Stimulated activated naive B cell treated with anti-CD40 and anti-IgM and Interleukin-4, amounts not matched to agents 10 μg/mL and 1 μg/mL and 100 μg/mL, for 72 hours (primary cell): ENCODE results near the gene EPGN.

ENCODE experiments used
- ATAC-seq, 2 donors: fragments of 150-1000 bp; cut with Tn5 transposase; replicated peaks; 2 replicates each; pipeline ENCODE4 v1.10.0; 2021; ENCODE audit warnings: moderate library complexity in 1 of 2
- DNase-seq: peaks from one replicate; pipeline ENCODE4 v3.0.0; 2021
- H3K27ac Mint-ChIP-seq: one replicate; pipeline ENCODE4 v1.8.0; 2022; ENCODE audit warnings: mild to moderate bottlenecking, mixed read lengths
- H3K27me3 Mint-ChIP-seq, 2 donors: one replicate each; pipeline ENCODE4 v1.8.0; 2022; ENCODE audit warnings: mixed read lengths in 2 of 2
- H3K36me3 Mint-ChIP-seq, 2 donors: one replicate each; pipeline ENCODE4 v1.8.0; 2022; ENCODE audit warnings: mixed read lengths in 2 of 2, mild to moderate bottlenecking in 1 of 2
- H3K4me1 Mint-ChIP-seq, 2 donors: one replicate each; pipeline ENCODE4 v1.8.0; 2022; ENCODE audit warnings: mixed read lengths in 2 of 2, mild to moderate bottlenecking in 1 of 2
- H3K4me3 Mint-ChIP-seq, 2 donors: one replicate each; pipeline ENCODE4 v1.8.0; 2022; ENCODE audit warnings: mild to moderate bottlenecking in 2 of 2, mixed read lengths in 2 of 2, moderate library complexity in 1 of 2
- H3K9me3 Mint-ChIP-seq, 2 donors: one replicate each; pipeline ENCODE4 v1.8.0; 2022; ENCODE audit warnings: mixed read lengths in 2 of 2, mild to moderate bottlenecking in 1 of 2

The EPGN gene

GRCh38 chr4:74308215-74308614 is at the start of gene EPGN:
TSS of gene EPGN (plus strand) at chr4:74308470. CDS start at chr4:74308534, 64 bp downstream.
- no peak within 1 kb of the TSS for H3K27ac Mint-ChIP-seq
- no peaks in the 10 kb centered on the region for H3K4me1 Mint-ChIP-seq

GRCh38 chr4:74258963-74259362 is 49.3 kb upstream of the EPGN start:
- peaks cover under 1% of the 10 kb centered on the region in 2 donors for H3K36me3 Mint-ChIP-seq
- H3K4me3 Mint-ChIP-seq = no peak overlapping the region
- peaks cover 2 to 7% of the 10 kb centered on the region in 2 donors for H3K4me1 Mint-ChIP-seq
- DNase-seq = no peak
- ATAC-seq = no peak
- H3K27ac Mint-ChIP-seq = no peak overlapping the region
- no peaks in the 10 kb centered on the region for H3K27me3 Mint-ChIP-seq
- peaks cover 0 to under 1% of the 10 kb centered on the region in 2 donors for H3K9me3 Mint-ChIP-seq

More at GRCh38 chr4:74308215-74308614, at the start of gene EPGN:
- no peaks in the 10 kb centered on the region for H3K27me3 Mint-ChIP-seq
- no peaks in the 10 kb centered on the region for H3K9me3 Mint-ChIP-seq
- DNase-seq (no peak), ATAC-seq (no peak)
- H3K4me3 Mint-ChIP-seq = no peak within 1 kb of the TSS
- no peaks in the 10 kb centered on the region for H3K36me3 Mint-ChIP-seq

- no peak for DNase-seq
- no peak overlapping the region for H3K4me3 Mint-ChIP-seq
- H3K9me3 Mint-ChIP-seq = no peaks in the 10 kb centered on the region
- no peaks in the 10 kb centered on the region for H3K27me3 Mint-ChIP-seq
- no peak overlapping the region for H3K27ac Mint-ChIP-seq
- H3K36me3 Mint-ChIP-seq = no peaks in the 10 kb centered on the region
- ATAC-seq = no peak
- H3K4me1 Mint-ChIP-seq = peaks cover 2 to 7% of the 10 kb centered on the region in 2 donors
Measured at GRCh38 chr4:74260036-74260435, 48.2 kb upstream of the EPGN start.

- no peak overlapping the region for H3K4me3 Mint-ChIP-seq
- H3K36me3 Mint-ChIP-seq = no peaks in the 10 kb centered on the region
- no peaks in the 10 kb centered on the region for H3K9me3 Mint-ChIP-seq
- no peaks in the 10 kb centered on the region for H3K27me3 Mint-ChIP-seq
- DNase-seq (no peak), ATAC-seq (no peak)
- peaks cover 2 to 7% of the 10 kb centered on the region in 2 donors for H3K4me1 Mint-ChIP-seq
- no peak overlapping the region for H3K27ac Mint-ChIP-seq
Measured at GRCh38 chr4:74262522-74262921, 45.7 kb upstream of the EPGN start.

GRCh38 chr4:74263551-74263950 is 44.7 kb upstream of the EPGN start:
- H3K4me3 Mint-ChIP-seq = no peak overlapping the region

GRCh38 chr4:74266081-74266480 is 42.2 kb upstream of the EPGN start:
- Mint-ChIP-seq H3K4me3 (no peak overlapping the region), H3K9me3 (no peaks in the 10 kb centered on the region), H3K27ac (no peak overlapping the region), H3K36me3 (no peaks in the 10 kb centered on the region), H3K4me1 (peaks cover 2 to 7% of the 10 kb centered on the region in 2 donors), H3K27me3 (no peaks in the 10 kb centered on the region)
- ATAC-seq = no peak
- DNase-seq = no peak

More at GRCh38 chr4:74263551-74263950, 44.7 kb upstream of the EPGN start:
- no peak overlapping the region for H3K27ac Mint-ChIP-seq
- peaks cover 2 to 7% of the 10 kb centered on the region in 2 donors for H3K4me1 Mint-ChIP-seq
- no peaks in the 10 kb centered on the region for H3K36me3 Mint-ChIP-seq
- no peaks in the 10 kb centered on the region for H3K27me3 Mint-ChIP-seq
- ATAC-seq (no peak), DNase-seq (no peak)
- no peaks in the 10 kb centered on the region for H3K9me3 Mint-ChIP-seq

- DNase-seq (no peak), ATAC-seq (no peak)
- H3K27me3 Mint-ChIP-seq = no peaks in the 10 kb centered on the region
- no peaks in the 10 kb centered on the region for H3K9me3 Mint-ChIP-seq
- no peaks in the 10 kb centered on the region for H3K36me3 Mint-ChIP-seq
- peaks cover 2 to 7% of the 10 kb centered on the region in 2 donors for H3K4me1 Mint-ChIP-seq
- H3K27ac Mint-ChIP-seq = no peak overlapping the region
- H3K4me3 Mint-ChIP-seq = no peak overlapping the region
Measured at GRCh38 chr4:74267998-74268606, 40.2 kb upstream of the EPGN start.

- Mint-ChIP-seq H3K27ac (no peak overlapping the region), H3K36me3 (no peaks in the 10 kb centered on the region)
Measured at GRCh38 chr4:74268643-74269042, 39.6 kb upstream of the EPGN start.

GRCh38 chr4:74278490-74278889 is 29.8 kb upstream of the EPGN start:
- H3K4me1 Mint-ChIP-seq = no peaks in the 10 kb centered on the region
- peaks cover 0 to 4% of the 10 kb centered on the region in 2 donors for H3K36me3 Mint-ChIP-seq
- no peak for ATAC-seq
- no peak overlapping the region for H3K4me3 Mint-ChIP-seq
- no peaks in the 10 kb centered on the region for H3K9me3 Mint-ChIP-seq
- H3K27ac Mint-ChIP-seq = no peak overlapping the region
- H3K27me3 Mint-ChIP-seq = no peaks in the 10 kb centered on the region
- no peak for DNase-seq

More at GRCh38 chr4:74268643-74269042, 39.6 kb upstream of the EPGN start:
- H3K9me3 Mint-ChIP-seq = no peaks in the 10 kb centered on the region
- H3K27me3 Mint-ChIP-seq = no peaks in the 10 kb centered on the region
- peaks cover 0 to 2% of the 10 kb centered on the region in 2 donors for H3K4me1 Mint-ChIP-seq
- DNase-seq = no peak
- no peak for ATAC-seq
- no peak overlapping the region for H3K4me3 Mint-ChIP-seq

- no peak for ATAC-seq
- H3K36me3 Mint-ChIP-seq = peaks cover 0 to 10% of the 10 kb centered on the region in 2 donors
- H3K4me1 Mint-ChIP-seq = no peaks in the 10 kb centered on the region
- no peak for DNase-seq
- H3K9me3 Mint-ChIP-seq = no peaks in the 10 kb centered on the region
- H3K27ac Mint-ChIP-seq = no peak overlapping the region
- no peak overlapping the region for H3K4me3 Mint-ChIP-seq
- H3K27me3 Mint-ChIP-seq = no peaks in the 10 kb centered on the region
Measured at GRCh38 chr4:74279716-74280115, 28.6 kb upstream of the EPGN start.

- H3K36me3 Mint-ChIP-seq = peaks cover 0 to 10% of the 10 kb centered on the region in 2 donors
- no peak overlapping the region for H3K27ac Mint-ChIP-seq
- DNase-seq (no peak), ATAC-seq (no peak)
- H3K4me3 Mint-ChIP-seq = no peak overlapping the region
- no peaks in the 10 kb centered on the region for H3K9me3 Mint-ChIP-seq
- H3K4me1 Mint-ChIP-seq = no peaks in the 10 kb centered on the region
- H3K27me3 Mint-ChIP-seq = no peaks in the 10 kb centered on the region
Measured at GRCh38 chr4:74282926-74283325, 25.3 kb upstream of the EPGN start.

- no peak overlapping the region for H3K27ac Mint-ChIP-seq
- DNase-seq = no peak
- H3K9me3 Mint-ChIP-seq = no peaks in the 10 kb centered on the region
- no peak for ATAC-seq
- no peak overlapping the region for H3K4me3 Mint-ChIP-seq
- H3K27me3 Mint-ChIP-seq = no peaks in the 10 kb centered on the region
- H3K36me3 Mint-ChIP-seq = peaks cover 0 to 10% of the 10 kb centered on the region in 2 donors
- H3K4me1 Mint-ChIP-seq = no peaks in the 10 kb centered on the region
Measured at GRCh38 chr4:74283614-74284013, 24.7 kb upstream of the EPGN start.

- DNase-seq (no peak), ATAC-seq (no peak)
- Mint-ChIP-seq H3K27ac (no peak overlapping the region), H3K4me3 (no peak overlapping the region), H3K36me3 (peaks cover 0 to 10% of the 10 kb centered on the region in 2 donors), H3K4me1 (no peaks in the 10 kb centered on the region), H3K9me3 (no peaks in the 10 kb centered on the region), H3K27me3 (no peaks in the 10 kb centered on the region)
Measured at GRCh38 chr4:74284053-74284452, 24.2 kb upstream of the EPGN start.

- H3K36me3 Mint-ChIP-seq = peaks cover 0 to 6% of the 10 kb centered on the region in 2 donors
Measured at GRCh38 chr4:74287164-74287563, 21.1 kb upstream of the EPGN start.

GRCh38 chr4:74287791-74288190 is 20.5 kb upstream of the EPGN start:
- Mint-ChIP-seq H3K4me3 (no peak overlapping the region), H3K4me1 (no peaks in the 10 kb centered on the region), H3K27me3 (no peaks in the 10 kb centered on the region), H3K9me3 (no peaks in the 10 kb centered on the region), H3K27ac (no peak overlapping the region), H3K36me3 (peaks cover 0 to 6% of the 10 kb centered on the region in 2 donors)
- no peak for DNase-seq
- no peak for ATAC-seq

More at GRCh38 chr4:74287164-74287563, 21.1 kb upstream of the EPGN start:
- Mint-ChIP-seq H3K4me3 (no peak overlapping the region), H3K27me3 (no peaks in the 10 kb centered on the region), H3K27ac (no peak overlapping the region), H3K4me1 (no peaks in the 10 kb centered on the region), H3K9me3 (no peaks in the 10 kb centered on the region)
- ATAC-seq = no peak
- DNase-seq = no peak
